GM12878 (cell line): ENCODE results near the gene AIFM1.

Source experiments
- ATF2 ChIP-seq: IDR thresholded peaks from 2 replicates; pipeline ENCODE4 v1.6.1; 2012; ENCODE audit warnings: low read length, inconsistent platforms
- CTCF ChIP-seq, 3 experiments: IDR thresholded peaks in 2 of 3; conservative IDR thresholded peaks in 1 of 3; 2 replicates each; pipeline ENCODE4 v1.5.1; 2011; ENCODE audit warnings: low read depth in 3 of 3, low read length in 3 of 3, mild to moderate bottlenecking in 3 of 3, control low read depth in 2 of 3, moderate library complexity in 2 of 3, inconsistent platforms in 1 of 3, mixed read lengths in 1 of 3; ENCODE audit not compliant: control insufficient read depth in 2 of 3, insufficient read depth in 1 of 3; ENCODE audit errors: extremely low read depth in 1 of 3
- DPF2 ChIP-seq: fragments of 450-650 bp; IDR thresholded peaks from 2 replicates; pipeline ENCODE4 v1.6.1; 2017; ENCODE audit warnings: mild to moderate bottlenecking
- ELK1 ChIP-seq: IDR thresholded peaks from 2 replicates; pipeline ENCODE4 v1.6.1; 2012; ENCODE audit warnings: low read depth, low read length, improper control_type of control experiment
- EP300 ChIP-seq, 2 experiments: fragments of 150-350 bp in 1 of 2; IDR thresholded peaks; 2 replicates each; pipeline ENCODE4 v1.6.1; 2011 to 2012; ENCODE audit warnings: low read depth in 2 of 2, low read length in 2 of 2, borderline replicate concordance in 1 of 2, improper control_type of control experiment in 1 of 2, inconsistent platforms in 1 of 2; ENCODE audit not compliant: control insufficient read depth in 1 of 2
- FOS ChIP-seq: IDR thresholded peaks from 3 replicates; pipeline ENCODE4 v1.6.1; 2011; ENCODE audit warnings: borderline replicate concordance; ENCODE audit not compliant: insufficient read length; ENCODE audit errors: extremely low read depth
- FOXM1 ChIP-seq: IDR thresholded peaks from 2 replicates; pipeline ENCODE4 v1.6.1; 2012; ENCODE audit warnings: low read depth, mild to moderate bottlenecking, inconsistent platforms, low read length, moderate library complexity
- NR2F1 ChIP-seq: fragments of 450-650 bp; conservative IDR thresholded peaks from 2 replicates; pipeline ENCODE4 v1.6.1; 2017; ENCODE audit warnings: mild to moderate bottlenecking
- NRF1 ChIP-seq: conservative IDR thresholded peaks from 2 replicates; pipeline ENCODE4 v1.6.1; 2011; ENCODE audit warnings: mild to moderate bottlenecking, low read depth, low read length, improper control_type of control experiment
- PBX3 ChIP-seq: IDR thresholded peaks from 2 replicates; pipeline ENCODE4 v1.6.1; 2011; ENCODE audit warnings: mild to moderate bottlenecking, low read depth, low read length, moderate library complexity; ENCODE audit not compliant: insufficient replicate concordance
- SKIL ChIP-seq: fragments of 450-650 bp; IDR thresholded peaks from 2 replicates; pipeline ENCODE4 v1.6.1; 2017; ENCODE audit warnings: mild to moderate bottlenecking, low read depth, inconsistent platforms; ENCODE audit not compliant: poor library complexity, severe bottlenecking

- TF ChIP-seq DPF2 = no peak
- no peak for TF ChIP-seq ELK1
- TF ChIP-seq SKIL = peak; percentile 62
- no peak for TF ChIP-seq FOXM1
- no peak for TF ChIP-seq ATF2
- no peak for TF ChIP-seq CTCF (IDR thresholded peaks at IDR 0.05 in 2 of 3, conservative IDR thresholded peaks at IDR 0.05 in 1 of 3; ENCODE audit: control insufficient read depth in 2 of 3, extremely low read depth in 1 of 3, insufficient read depth in 1 of 3, low read depth in 3 of 3, low read length in 3 of 3)
- no peak for TF ChIP-seq NR2F1
- TF ChIP-seq EP300 (IDR thresholded peaks at IDR 0.05; ENCODE audit: borderline replicate concordance in 1 of 2, control insufficient read depth in 1 of 2, low read depth in 2 of 2, low read length in 2 of 2) = no peak
- no peak for TF ChIP-seq NRF1
- TF ChIP-seq PBX3 = no peak
- no peak for TF ChIP-seq FOS
Measured at GRCh38 chrX:130170752-130171445, 5.3 kb upstream of the AIFM1 start.
